T-cell (primary cell): ENCODE data around the gene RASIP1. TPM values are rescaled to one million over a fixed set of nuclear protein-coding genes. Genes with fewer than 3 reads are reported as not detected.
"Not testable (repeated sequence)": the region's sequence is repeated elsewhere in the genome, so short reads cannot be mapped to it uniquely, and the experiment has no call there.

ENCODE experiments used
- ATAC-seq, 4 experiments: fragments of 200-7000 bp in 3 of 4; fragments of 150-1000 bp in 1 of 4; cut with Tn5 transposase; replicated peaks in 1 of 4; 1 replicate in 3 of 4; 2 replicates in 1 of 4; pipeline ENCODE4 v1.10.0; 2021; ENCODE audit warnings: moderate library complexity in 3 of 4, mild to moderate bottlenecking in 2 of 4, moderate number of reproducible peaks in 1 of 4
- CTCF ChIA-PET, 2 donors: fragments of 300-600 bp; sonication (Branson Sonifier 250); formaldehyde crosslinking; loops; one replicate each; lab custom pipeline; 2022; ENCODE audit warnings: antibody characterized with exemption in 2 of 2; lab: Charles Lee
- POLR2A ChIA-PET, 2 donors: fragments of 300-600 bp; sonication (Branson Sonifier 250); formaldehyde crosslinking; loops; one replicate each; lab custom pipeline; 2022; ENCODE audit warnings: antibody characterized with exemption in 2 of 2; lab: Charles Lee
- DNase-seq, 35 experiments: peaks; one replicate each; pipeline versions ENCODE4 v3.0.0 to v3.0.0-alpha.2; 2013 to 2023
- H3K27ac ChIP-seq: one replicate; pipeline ENCODE4 v1.5.1; 2013; ENCODE audit warnings: low read length
- H3K27me3 ChIP-seq, 2 experiments: replicated peaks in 1 of 2; 1 replicate in 1 of 2; 2 replicates in 1 of 2; pipeline versions ENCODE4 v1.6.1 to v1.7.0; 2013; ENCODE audit warnings: low read length in 1 of 2, mixed read lengths in 1 of 2; ENCODE audit not compliant: control insufficient read depth in 2 of 2, insufficient read depth in 2 of 2; ENCODE audit errors: extremely low read depth in 1 of 2
- H3K36me3 ChIP-seq, 2 donors: 1 replicate in 1 of 2; 2 replicates in 1 of 2; pipeline versions ENCODE4 v1.6.1 to v1.7.0; 2013; ENCODE audit warnings: low read length in 1 of 2; ENCODE audit not compliant: control insufficient read depth in 2 of 2, insufficient read depth in 1 of 2; ENCODE audit errors: extremely low read depth in 1 of 2
- H3K4me1 ChIP-seq, 2 experiments: 1 replicate in 1 of 2; 2 replicates in 1 of 2; pipeline versions ENCODE4 v1.6.1 to v1.7.0; 2013; ENCODE audit warnings: low read length in 2 of 2, mixed read lengths in 1 of 2; ENCODE audit not compliant: insufficient read depth in 2 of 2, control insufficient read depth in 1 of 2; ENCODE audit errors: extremely low read depth in 1 of 2
- H3K4me3 ChIP-seq, 2 donors: 1 replicate in 1 of 2; 2 replicates in 1 of 2; pipeline versions ENCODE4 v1.5.1 to v1.7.0; 2013; ENCODE audit warnings: mild to moderate bottlenecking in 2 of 2, low read length in 1 of 2, moderate library complexity in 1 of 2; ENCODE audit not compliant: control insufficient read depth in 1 of 2; ENCODE audit errors: extremely low read depth in 1 of 2
- H3K9me3 ChIP-seq: 2 replicates; pipeline ENCODE4 v1.7.0; 2013
- H3K27ac Mint-ChIP-seq, 2 donors: one replicate each; pipeline ENCODE4 v1.8.0; 2020 to 2021; ENCODE audit warnings: mild to moderate bottlenecking in 2 of 2, mixed read lengths in 2 of 2
- H3K27me3 Mint-ChIP-seq, 2 donors: one replicate each; pipeline ENCODE4 v1.8.0; 2021 to 2022; ENCODE audit warnings: mixed read lengths in 2 of 2
- H3K36me3 Mint-ChIP-seq: one replicate; pipeline ENCODE4 v1.8.0; 2021; ENCODE audit warnings: mixed read lengths
- H3K4me1 Mint-ChIP-seq, 3 donors: one replicate each; pipeline ENCODE4 v1.8.0; 2020 to 2022; ENCODE audit warnings: mixed read lengths in 3 of 3, mild to moderate bottlenecking in 1 of 3
- H3K4me3 Mint-ChIP-seq, 3 donors: one replicate each; pipeline ENCODE4 v1.8.0; 2020 to 2022; ENCODE audit warnings: mild to moderate bottlenecking in 3 of 3, mixed read lengths in 3 of 3, moderate library complexity in 3 of 3
- H3K9me3 Mint-ChIP-seq, 3 donors: one replicate each; pipeline ENCODE4 v1.8.0; 2020 to 2022; ENCODE audit warnings: mixed read lengths in 3 of 3
- WGBS: methylation state at CpG from one replicate; pipeline ENCODE4 v1.1.5; 2013; ENCODE audit warnings: missing lambda C conversion rate; ENCODE audit not compliant: insufficient coverage; 5-methylcytosine and 5-hydroxymethylcytosine counted together
- total RNA-seq, 35 experiments: library from RNA in 6 of 35; stranded (reverse) in 6 of 35; fragments of 120-200 nt in 1 of 35; gene quantifications; one replicate each; pipeline versions ENCODE4 v1.2.1 to v1.2.4 and lab custom pipeline; 2013 to 2026

The RASIP1 gene, protein sequence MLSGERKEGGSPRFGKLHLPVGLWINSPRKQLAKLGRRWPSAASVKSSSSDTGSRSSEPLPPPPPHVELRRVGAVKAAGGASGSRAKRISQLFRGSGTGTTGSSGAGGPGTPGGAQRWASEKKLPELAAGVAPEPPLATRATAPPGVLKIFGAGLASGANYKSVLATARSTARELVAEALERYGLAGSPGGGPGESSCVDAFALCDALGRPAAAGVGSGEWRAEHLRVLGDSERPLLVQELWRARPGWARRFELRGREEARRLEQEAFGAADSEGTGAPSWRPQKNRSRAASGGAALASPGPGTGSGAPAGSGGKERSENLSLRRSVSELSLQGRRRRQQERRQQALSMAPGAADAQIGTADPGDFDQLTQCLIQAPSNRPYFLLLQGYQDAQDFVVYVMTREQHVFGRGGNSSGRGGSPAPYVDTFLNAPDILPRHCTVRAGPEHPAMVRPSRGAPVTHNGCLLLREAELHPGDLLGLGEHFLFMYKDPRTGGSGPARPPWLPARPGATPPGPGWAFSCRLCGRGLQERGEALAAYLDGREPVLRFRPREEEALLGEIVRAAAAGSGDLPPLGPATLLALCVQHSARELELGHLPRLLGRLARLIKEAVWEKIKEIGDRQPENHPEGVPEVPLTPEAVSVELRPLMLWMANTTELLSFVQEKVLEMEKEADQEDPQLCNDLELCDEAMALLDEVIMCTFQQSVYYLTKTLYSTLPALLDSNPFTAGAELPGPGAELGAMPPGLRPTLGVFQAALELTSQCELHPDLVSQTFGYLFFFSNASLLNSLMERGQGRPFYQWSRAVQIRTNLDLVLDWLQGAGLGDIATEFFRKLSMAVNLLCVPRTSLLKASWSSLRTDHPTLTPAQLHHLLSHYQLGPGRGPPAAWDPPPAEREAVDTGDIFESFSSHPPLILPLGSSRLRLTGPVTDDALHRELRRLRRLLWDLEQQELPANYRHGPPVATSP
- total RNA-seq = under 1 TPM in 3 of 5 donors, not detected in 2; 0.23 to 0.65 (median 0.32) TPM
- 0.04 TPM for total RNA-seq (2013)
- 0 to 1.1 (median 0.25) reads per million in 29 experiments for total RNA-seq (lab: John Stamatoyannopoulos, UW)

DNA sequence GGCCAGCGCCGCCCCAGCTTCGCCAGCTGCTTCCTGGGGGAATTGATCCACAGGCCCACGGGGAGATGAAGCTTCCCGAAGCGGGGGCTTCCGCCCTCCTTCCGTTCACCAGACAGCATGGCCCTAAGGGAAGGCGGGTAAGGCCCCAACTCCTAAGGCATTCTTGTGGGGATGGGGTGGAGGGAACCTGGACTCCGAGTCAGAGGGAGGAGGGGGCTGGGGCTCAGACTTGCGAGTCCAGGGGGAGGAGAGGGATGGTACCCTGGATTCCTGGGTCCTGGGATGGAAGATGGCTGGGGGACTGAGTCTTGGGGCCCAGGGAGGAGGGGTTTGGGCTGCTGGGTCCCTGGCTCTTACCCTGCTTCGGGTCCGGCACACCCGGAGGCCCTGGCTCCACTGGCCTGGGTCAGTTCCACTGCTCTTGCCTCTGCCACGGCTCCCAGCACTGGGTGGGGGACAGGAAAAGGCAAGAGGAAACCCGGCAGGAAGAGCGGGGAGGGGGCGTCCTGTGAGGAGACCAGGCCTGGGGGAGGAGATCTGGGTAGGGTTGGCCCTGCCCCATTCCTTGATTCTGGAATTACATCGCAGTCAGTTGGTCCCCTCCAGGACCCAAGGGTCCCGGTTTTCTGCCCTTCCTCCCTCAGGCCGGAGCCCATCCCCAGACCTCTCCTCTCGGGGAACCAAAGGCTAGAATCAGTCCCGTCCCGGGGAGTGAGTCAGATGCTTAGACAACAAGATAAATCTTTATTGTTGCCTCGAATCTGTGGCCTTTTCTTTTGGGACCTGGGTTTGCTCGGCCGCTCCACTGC lies at the start of gene RASIP1:
Gene RASIP1 (minus strand): TSS at position 447 of the 809 bp plus-strand sequence. CDS start 328 bp downstream, at position 119.
- Mint-ChIP-seq H3K4me1 (peaks cover 16 to 23% (median 17%) of the 10 kb centered on the region in 3 donors), H3K27me3 (peaks cover 0 to 2% of the 10 kb centered on the region in 2 donors), H3K9me3 (no peaks in the 10 kb centered on the region), H3K36me3 (no peaks in the 10 kb centered on the region), H3K27ac (no peak within 1 kb of the TSS), H3K4me3 (peak within 1 kb of the TSS; percentile 31 to 61 (median 49))
- H3K4me3 ChIP-seq = peak within 1 kb of the TSS; percentile 17 to 55
- peaks cover 0 to 37% of the 10 kb centered on the region in 2 experiments for H3K27me3 ChIP-seq
- ATAC-seq = no peak
- no peaks in the 10 kb centered on the region for H3K36me3 ChIP-seq
- no peak for DNase-seq
- ChIA-PET CTCF (interaction anchor here in 1 of 2 donors (0.7 kb wide), 1 partner anchor 117 kb away, joined by 3 read pairs; no protein-coding TSS in a partner anchor), POLR2A (no interaction called here)
- no peak within 1 kb of the TSS for H3K27ac ChIP-seq
- 52% methylated on average over 22 of the region's 27 CpGs for WGBS
- H3K9me3 ChIP-seq = no peaks in the 10 kb centered on the region
- H3K4me1 ChIP-seq = peaks cover 11 to 38% of the 10 kb centered on the region in 2 experiments

DNA sequence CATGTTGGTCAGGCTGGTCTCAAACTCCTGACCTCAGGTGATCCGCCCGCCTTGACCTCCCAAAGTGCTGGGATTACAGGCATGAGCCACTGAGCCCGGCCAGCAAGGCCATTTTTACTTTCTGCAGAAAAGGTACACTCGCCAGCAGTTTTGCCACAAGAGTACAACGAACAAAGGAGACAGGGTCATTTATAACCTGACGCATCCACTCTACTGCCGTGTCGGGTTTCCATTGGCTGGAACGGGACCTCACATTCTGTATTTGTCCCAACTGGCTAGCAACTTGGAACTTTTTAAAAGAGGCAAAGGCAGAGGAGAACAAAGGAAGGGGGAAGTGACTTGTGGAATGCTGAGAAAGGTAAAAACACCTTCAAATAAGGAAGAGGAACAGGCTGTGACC lies 46.9 kb upstream of the RASIP1 start:
- WGBS = 89% methylated on average over 8 of the region's 9 CpGs
- H3K9me3 ChIP-seq, H3K27ac Mint-ChIP-seq, H3K27ac ChIP-seq, DNase-seq, H3K4me1 ChIP-seq, H3K27me3 Mint-ChIP-seq, H3K36me3 ChIP-seq, H3K4me3 Mint-ChIP-seq, ATAC-seq, H3K4me1 Mint-ChIP-seq, H3K4me3 ChIP-seq, H3K36me3 Mint-ChIP-seq, H3K9me3 Mint-ChIP-seq, POLR2A ChIA-PET: not testable (repeated sequence)
- CTCF ChIA-PET = interaction anchor here in 1 of 2 donors (0.8 to 3.5 kb wide), 8 partner anchors 9 to 206 kb away, joined by 3 to 43 read pairs (median 6); partner anchors contain the start of genes HSD17B14 and RUVBL2
- peaks cover 0 to 25% of the 10 kb centered on the region in 2 experiments for H3K27me3 ChIP-seq

DNA sequence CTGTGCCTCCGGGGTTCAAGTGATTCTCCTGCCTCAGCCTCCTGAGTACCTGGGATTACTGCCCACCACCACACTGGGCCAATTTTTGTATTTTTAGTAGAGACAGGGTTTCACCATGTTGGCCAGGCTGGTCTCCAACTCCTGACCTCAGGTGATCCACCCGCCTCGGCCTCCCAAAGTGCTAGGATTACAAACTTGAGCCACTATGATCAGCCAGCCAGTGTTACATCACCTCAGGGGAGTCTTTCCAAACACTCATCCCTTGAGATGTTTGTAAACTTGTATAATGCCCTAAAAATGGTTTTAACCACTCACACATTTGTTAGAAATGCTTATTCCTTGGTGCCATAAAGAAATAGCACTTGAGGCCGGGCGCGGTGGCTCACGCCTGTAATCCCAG lies 46.0 kb upstream of the RASIP1 start:
- not testable (repeated sequence) for H3K4me3 Mint-ChIP-seq, ATAC-seq

DNA sequence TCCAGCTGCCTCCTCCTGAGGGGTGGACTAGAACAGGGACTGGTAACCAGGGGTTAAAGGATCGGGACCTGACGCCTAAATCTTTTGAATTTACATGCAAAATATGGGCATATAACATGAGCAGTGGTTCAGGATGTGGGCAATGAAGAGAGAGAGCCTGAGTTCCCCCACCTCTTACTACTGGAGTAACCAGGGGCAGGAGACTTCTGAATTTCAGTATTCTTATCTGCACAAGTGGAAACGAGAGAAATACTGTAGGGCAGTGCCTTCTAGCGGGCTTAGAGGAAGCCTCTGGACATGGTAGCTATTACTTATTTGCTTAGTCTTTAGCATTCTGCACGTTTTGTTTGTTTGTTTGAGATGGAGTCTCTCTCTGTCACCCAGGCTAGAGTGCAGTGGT lies 44.1 kb upstream of the RASIP1 start:
- ChIA-PET CTCF (interaction anchor here in 1 of 2 donors (0.5 kb wide), 1 partner anchor 176 kb away, joined by 3 read pairs; no protein-coding TSS in a partner anchor), POLR2A (no interaction called here)
- H3K36me3 Mint-ChIP-seq = no peaks in the 10 kb centered on the region
- no peaks in the 10 kb centered on the region for H3K9me3 Mint-ChIP-seq
- no peaks in the 10 kb centered on the region for H3K36me3 ChIP-seq
- peaks cover 0 to 28% of the 10 kb centered on the region in 2 experiments for H3K27me3 ChIP-seq
- no peak for ATAC-seq
- H3K27ac ChIP-seq = no peak overlapping the region
- peaks cover 3 to 8% of the 10 kb centered on the region in 2 donors for H3K27me3 Mint-ChIP-seq
- peaks cover 0 to 6% of the 10 kb centered on the region in 2 experiments for H3K4me1 ChIP-seq
- DNase-seq = no peak
- H3K4me3 Mint-ChIP-seq = no peak overlapping the region
- H3K27ac Mint-ChIP-seq = no peak overlapping the region
- 35% methylated on average over 3 of the region's 5 CpGs for WGBS
- H3K9me3 ChIP-seq = no peaks in the 10 kb centered on the region
- H3K4me3 ChIP-seq = no peak overlapping the region
- H3K4me1 Mint-ChIP-seq = peaks cover 3 to 5% (median 3%) of the 10 kb centered on the region in 3 donors

More for the DNA sequence above, 46.0 kb upstream of the RASIP1 start:
- H3K9me3 ChIP-seq, H3K4me1 ChIP-seq, H3K27ac Mint-ChIP-seq, H3K4me3 ChIP-seq, H3K9me3 Mint-ChIP-seq, H3K27me3 Mint-ChIP-seq, POLR2A ChIA-PET, H3K36me3 Mint-ChIP-seq, DNase-seq, H3K27ac ChIP-seq, H3K4me1 Mint-ChIP-seq, H3K36me3 ChIP-seq: not testable (repeated sequence)
- peaks cover 0 to 28% of the 10 kb centered on the region in 2 experiments for H3K27me3 ChIP-seq
- WGBS = 100% methylated on average over 5 of the region's 7 CpGs
- CTCF ChIA-PET = interaction anchor here in 1 of 2 donors (1.2 kb wide), 1 partner anchor 9 kb away, joined by 3 read pairs; no protein-coding TSS in a partner anchor

DNA sequence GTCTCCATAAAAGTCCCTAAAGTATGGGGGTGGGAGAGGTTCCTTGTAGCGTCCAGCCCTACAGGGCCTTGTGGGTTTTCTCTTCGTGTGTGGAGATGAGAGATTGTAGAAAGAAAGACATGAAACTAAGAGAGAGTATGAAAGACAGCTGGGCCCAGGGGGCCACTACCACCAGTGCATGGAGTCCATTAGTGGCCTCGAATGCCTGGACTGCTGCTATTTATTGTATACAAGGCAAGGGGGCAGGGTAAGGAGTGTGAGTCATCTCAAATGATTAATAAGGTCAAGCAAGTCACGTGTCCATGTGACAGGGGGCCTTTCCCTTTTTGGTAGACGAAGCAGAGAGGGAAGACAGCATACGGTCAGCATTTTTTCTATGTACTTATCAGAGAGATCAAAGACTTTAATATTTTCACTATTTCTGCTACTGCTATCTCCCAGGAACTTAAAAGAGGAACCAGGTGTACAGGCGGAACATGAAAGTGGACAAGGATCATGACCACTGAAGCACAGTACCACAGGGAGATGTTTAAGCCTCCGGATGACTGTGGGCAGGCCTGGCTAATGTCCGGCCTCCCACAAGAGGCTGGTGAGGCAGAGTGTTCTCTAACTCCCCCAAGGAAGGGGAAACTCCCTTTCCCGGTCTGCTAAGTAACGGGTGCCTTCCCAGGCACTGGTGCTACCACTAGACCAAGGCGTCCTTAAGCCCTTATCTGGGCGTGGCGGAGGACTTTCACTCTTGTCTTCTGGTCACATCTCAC lies 40.4 kb upstream of the RASIP1 start:
- ChIA-PET POLR2A (no interaction called here), CTCF (interaction anchor here in 1 of 2 donors (0.7 kb wide), 1 partner anchor 43 kb away, joined by 5 read pairs; no protein-coding TSS in a partner anchor)
- Histone ChIP-seq H3K9me3 (no peaks in the 10 kb centered on the region), H3K4me1 (peaks cover 0 to 6% of the 10 kb centered on the region in 2 experiments), H3K27me3 (peaks cover 0 to 28% of the 10 kb centered on the region in 2 experiments), H3K27ac (no peak overlapping the region), H3K36me3 (no peaks in the 10 kb centered on the region), H3K4me3 (no peak overlapping the region)
- peaks cover 3 to 8% of the 10 kb centered on the region in 2 donors for H3K27me3 Mint-ChIP-seq
- DNase-seq (no peak), ATAC-seq (no peak)
- H3K4me1 Mint-ChIP-seq = peaks cover 3 to 5% (median 3%) of the 10 kb centered on the region in 3 donors
- no peak overlapping the region for H3K4me3 Mint-ChIP-seq
- H3K27ac Mint-ChIP-seq = no peak overlapping the region
- H3K9me3 Mint-ChIP-seq = no peaks in the 10 kb centered on the region
- no peaks in the 10 kb centered on the region for H3K36me3 Mint-ChIP-seq
- 61% methylated on average over 4 of the region's 14 CpGs for WGBS
